A549 treated with AZD9567 at 1 μM for 4 hours (cell line): ENCODE results near the gene ETNPPL. TPM values are rescaled to one million over a fixed set of nuclear protein-coding genes. Genes with fewer than 3 reads are reported as not detected.

ENCODE experiments used
- total RNA-seq: library from RNA; stranded (reverse); fragments of 200-300 nt; extraction: Qiagen RNA extraction; gene quantifications from 5 replicates; pipeline ENCODE4 v1.2.3, GENCODE V29; 2022; ENCODE audit not compliant: insufficient read depth

Gene ETNPPL
- total RNA-seq: 0.05 TPM in 1 of 5 replicates, not detected in the others

GRCh38 chr4:108762559-108763225 is at the start of gene ETNPPL:
ETNPPL (minus strand) TSS chr4:108763053; CDS start chr4:108762898, 155 bp downstream.

Other genes with a start within 250 kb of the ETNPPL start
- 898 to 1,137 TPM (median 928 TPM) in 5 replicates for gene RPL34, start 142.5 kb downstream of the ETNPPL start, total RNA-seq
- 97.2 to 102 TPM (median 100 TPM) in 5 replicates for gene OSTC, start 112.5 kb downstream of the ETNPPL start, total RNA-seq